NB4 (cell line): ENCODE results near the gene VAMP7.

Experiments used
- DNase-seq: peaks from one replicate; pipeline ENCODE4 v3.0.0; 2010; ENCODE audit warnings: low read depth
- H3K4me3 ChIP-seq: one replicate; pipeline ENCODE4 v1.5.1; 2011; ENCODE audit warnings: mild to moderate bottlenecking, low read depth, low read length, moderate library complexity
- CTCF ChIP-seq: IDR thresholded peaks from one replicate; pipeline ENCODE4 v1.5.1; 2012; ENCODE audit warnings: low read depth, low read length
- MYC ChIP-seq: IDR thresholded peaks from 2 replicates; pipeline ENCODE4 v1.6.1; 2011; ENCODE audit warnings: low read depth, low read length
- POLR2A ChIP-seq: IDR thresholded peaks from 2 replicates; pipeline ENCODE4 v1.6.1; 2011; ENCODE audit warnings: mild to moderate bottlenecking; ENCODE audit not compliant: insufficient read length; ENCODE audit errors: extremely low read depth
- TF ChIP-seq, protein P1 (sequence below): IDR thresholded peaks from 2 replicates; pipeline ENCODE4 v1.6.1; 2011; ENCODE audit warnings: low read depth, low read length

The VAMP7 gene

GRCh38 chrX:155988859-155989258 is 107.7 kb downstream of the VAMP7 start:
- no peak overlapping the region for H3K4me3 ChIP-seq
- DNase-seq: no peak
- TF ChIP-seq POLR2A (no peak), MYC (no peak), CTCF (no peak)
- TF ChIP-seq, protein P1, sequence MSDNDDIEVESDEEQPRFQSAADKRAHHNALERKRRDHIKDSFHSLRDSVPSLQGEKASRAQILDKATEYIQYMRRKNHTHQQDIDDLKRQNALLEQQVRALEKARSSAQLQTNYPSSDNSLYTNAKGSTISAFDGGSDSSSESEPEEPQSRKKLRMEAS: no peak
